Neural progenitor cell (in vitro differentiated cells): Measurements from ENCODE around the gene CDK17.

Experiments used
- CTCF ChIP-seq: fragments of 200-600 bp; sonication (generic); IDR thresholded peaks from 2 replicates; pipeline ENCODE4 v1.5.1; 2017; ENCODE audit warnings: antibody characterized with exemption, mild to moderate bottlenecking
- EZH2 ChIP-seq: fragments of 200-600 bp; sonication (generic); IDR thresholded peaks from 2 replicates; pipeline ENCODE4 v1.6.1; 2017; ENCODE audit warnings: antibody characterized with exemption, mild to moderate bottlenecking, moderate library complexity
- EZH2phosphoT487 ChIP-seq: fragments of 200-600 bp; sonication (generic); IDR thresholded peaks from 2 replicates; pipeline ENCODE4 v1.6.1; 2017; ENCODE audit warnings: antibody characterized with exemption

- TF ChIP-seq CTCF, result no peak
- TF ChIP-seq EZH2, result no peak
- TF ChIP-seq EZH2phosphoT487, result no peak
Measured at GRCh38 chr12:96359328-96359727, 40.9 kb downstream of the CDK17 start.
